Adrenal gland (tissue), 5 donors: ENCODE measurements around the gene LHX4.

Source experiments
- POLR2A ChIP-seq, 2 donors: fragments of 450-650 bp; IDR thresholded peaks; one replicate each; pipeline ENCODE4 v1.6.1; 2017; ENCODE audit warnings: antibody characterized with exemption in 2 of 2, mild to moderate bottlenecking in 2 of 2, moderate library complexity in 1 of 2
- TF ChIP-seq, protein P1 (sequence below), 6 experiments: fragments of 450-650 bp in 4 of 6; fragments of 200-600 bp in 2 of 6; sonication (generic) in 1 of 6; IDR thresholded peaks; 1 replicate in 5 of 6; 2 replicates in 1 of 6; pipeline versions ENCODE4 v1.5.1 to v1.8.0; 2016 to 2021; ENCODE audit warnings: antibody characterized with exemption in 6 of 6, mild to moderate bottlenecking in 2 of 6, moderate library complexity in 1 of 6
- donor health status: DM: no; HTN: no; CAD: no.

GRCh38 chr1:180251526-180252305 lies 21.7 kb downstream of the LHX4 start:
- TF ChIP-seq POLR2A (IDR thresholded peaks at IDR 0.05): no peak
- TF ChIP-seq, protein P1, sequence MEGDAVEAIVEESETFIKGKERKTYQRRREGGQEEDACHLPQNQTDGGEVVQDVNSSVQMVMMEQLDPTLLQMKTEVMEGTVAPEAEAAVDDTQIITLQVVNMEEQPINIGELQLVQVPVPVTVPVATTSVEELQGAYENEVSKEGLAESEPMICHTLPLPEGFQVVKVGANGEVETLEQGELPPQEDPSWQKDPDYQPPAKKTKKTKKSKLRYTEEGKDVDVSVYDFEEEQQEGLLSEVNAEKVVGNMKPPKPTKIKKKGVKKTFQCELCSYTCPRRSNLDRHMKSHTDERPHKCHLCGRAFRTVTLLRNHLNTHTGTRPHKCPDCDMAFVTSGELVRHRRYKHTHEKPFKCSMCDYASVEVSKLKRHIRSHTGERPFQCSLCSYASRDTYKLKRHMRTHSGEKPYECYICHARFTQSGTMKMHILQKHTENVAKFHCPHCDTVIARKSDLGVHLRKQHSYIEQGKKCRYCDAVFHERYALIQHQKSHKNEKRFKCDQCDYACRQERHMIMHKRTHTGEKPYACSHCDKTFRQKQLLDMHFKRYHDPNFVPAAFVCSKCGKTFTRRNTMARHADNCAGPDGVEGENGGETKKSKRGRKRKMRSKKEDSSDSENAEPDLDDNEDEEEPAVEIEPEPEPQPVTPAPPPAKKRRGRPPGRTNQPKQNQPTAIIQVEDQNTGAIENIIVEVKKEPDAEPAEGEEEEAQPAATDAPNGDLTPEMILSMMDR (IDR thresholded peaks at IDR 0.05): no peak
